GM12878 (cell line): ENCODE data around the gene EPB41L2. TPM values are rescaled to one million over a fixed set of nuclear protein-coding genes. Genes with fewer than 3 reads are reported as not detected.
A peak's percentile ranks its signal among the peaks of the same experiment; 100 is the strongest.

Experiments used
- ASH2L ChIP-seq: fragments of 300-600, 200-600 bp; sonication (generic); IDR thresholded peaks from 2 replicates; pipeline ENCODE4 v1.6.1; 2017; ENCODE audit warnings: low read depth, mild to moderate bottlenecking, borderline replicate concordance
- BCL11A ChIP-seq: IDR thresholded peaks from 2 replicates; pipeline ENCODE4 v1.6.1; 2011; ENCODE audit warnings: low read depth, low read length
- BCL3 ChIP-seq: IDR thresholded peaks from 2 replicates; pipeline ENCODE4 v1.6.1; 2011; ENCODE audit warnings: borderline replicate concordance, low read depth, mild to moderate bottlenecking, moderate library complexity, low read length; ENCODE audit not compliant: insufficient read depth, poor library complexity, severe bottlenecking
- CHD4 ChIP-seq: fragments of 200-600 bp; sonication (generic); IDR thresholded peaks from 2 replicates; pipeline ENCODE4 v1.6.1; 2016; ENCODE audit warnings: mild to moderate bottlenecking
- EED ChIP-seq: sonication (generic); IDR thresholded peaks from 2 replicates; pipeline ENCODE4 v1.6.1; 2016; ENCODE audit warnings: antibody characterized with exemption, low read depth
- HDAC6 ChIP-seq: fragments of 200-600 bp; sonication (generic); IDR thresholded peaks from one replicate; pipeline ENCODE4 v1.8.0; 2017; ENCODE audit warnings: antibody characterized with exemption; ENCODE audit not compliant: unreplicated experiment
- HSF1 ChIP-seq: fragments of 150-350 bp; IDR thresholded peaks from 2 replicates; pipeline ENCODE4 v1.6.1; 2014; ENCODE audit warnings: mild to moderate bottlenecking, low read depth, low read length
- MEF2A ChIP-seq: IDR thresholded peaks from 2 replicates; pipeline ENCODE4 v1.6.1; 2011; ENCODE audit warnings: low read depth, mild to moderate bottlenecking, low read length, moderate library complexity; ENCODE audit not compliant: insufficient read depth
- NFIC ChIP-seq: IDR thresholded peaks from 2 replicates; pipeline ENCODE4 v1.6.1; 2012; ENCODE audit warnings: low read depth, mild to moderate bottlenecking, inconsistent platforms, low read length, moderate library complexity
- NR2C1 ChIP-seq: fragments of 450-650 bp; IDR thresholded peaks from 2 replicates; pipeline ENCODE4 v1.6.1; 2017; ENCODE audit warnings: antibody characterized with exemption, mild to moderate bottlenecking, moderate library complexity
- PBX3 ChIP-seq: IDR thresholded peaks from 2 replicates; pipeline ENCODE4 v1.6.1; 2011; ENCODE audit warnings: mild to moderate bottlenecking, low read depth, low read length, moderate library complexity; ENCODE audit not compliant: insufficient replicate concordance
- SMAD1 ChIP-seq: fragments of 450-650 bp; IDR thresholded peaks from 2 replicates; pipeline ENCODE4 v1.6.1; 2018; ENCODE audit warnings: mild to moderate bottlenecking, low read depth; ENCODE audit not compliant: partially characterized antibody
- SMAD5 ChIP-seq: IDR thresholded peaks from 2 replicates; pipeline ENCODE4 v1.6.1; 2016; ENCODE audit warnings: antibody characterized with exemption, low read depth
- SPI1 ChIP-seq: IDR thresholded peaks from 2 replicates; pipeline ENCODE4 v1.6.1; 2011; ENCODE audit warnings: low read depth, mild to moderate bottlenecking, low read length, moderate library complexity, borderline replicate concordance; ENCODE audit not compliant: insufficient read depth
- SUZ12 ChIP-seq: fragments of 200-600 bp; sonication (generic); IDR thresholded peaks from one replicate; pipeline ENCODE4 v1.6.1; 2018; ENCODE audit warnings: antibody characterized with exemption, mild to moderate bottlenecking; ENCODE audit not compliant: unreplicated experiment
- TARDBP ChIP-seq: IDR thresholded peaks from 2 replicates; pipeline ENCODE4 v1.6.1; 2016; ENCODE audit warnings: borderline replicate concordance
- ZBTB11 ChIP-seq: fragments of 450-650 bp; formaldehyde crosslinking; IDR thresholded peaks from 2 replicates; pipeline ENCODE4 v1.5.0; 2022; ENCODE audit warnings: mild to moderate bottlenecking, missing genetic modification characterization
- ZBTB40 ChIP-seq: fragments of 450-650 bp; IDR thresholded peaks from 2 replicates; pipeline ENCODE4 v1.6.1; 2016; ENCODE audit warnings: mild to moderate bottlenecking, moderate library complexity, borderline replicate concordance
- polyA plus RNA-seq, 11 experiments: library from polyadenylated mRNA; depleted of rRNA in 4 of 11; unstranded in 6 of 11; stranded (reverse) in 5 of 11; fragments of >200 nt; fragmentation: Nextera tagmentation in 4 of 11; fragmentation: Illumina TruSeq in 1 of 11; extraction: Ambion mirVana in 4 of 11; extraction: Trizol in 1 of 11; gene quantifications; 1 replicate in 1 of 11; 2 replicates in 10 of 11; pipeline versions ENCODE4 v1.2.1 to v1.2.3, GENCODE V29; 2011 to 2016; ENCODE audit warnings: inconsistent platforms in 2 of 11, missing spikeins in 2 of 11, low read depth in 1 of 11
- total RNA-seq, 4 experiments: library from RNA; depleted of rRNA in 3 of 4; stranded (reverse); fragments of >200 nt in 3 of 4; fragmentation: Illumina TruSeq in 1 of 4; extraction: Trizol in 1 of 4; gene quantifications; 2 replicates each; pipeline versions ENCODE4 v1.2.1 to v1.2.3, GENCODE V29; 2013 to 2021

EPB41L2 gene
- total and polyA plus RNA-seq, 10 of the 15 experiments (the other 5 are each of a cell fraction or from before 2014, with no cell fraction given) = 7.4 to 41.6 (median 19.0) TPM

GRCh38 chr6:131060311-131060710, 2.7 kb downstream of the EPB41L2 start (continued):
- TF ChIP-seq HSF1 (no peak), NFIC (peak; percentile 37; the same call in 1 of the 2 replicates), SUZ12 (no peak), ZBTB40 (no peak), SMAD5 (no peak), TARDBP (no peak), ZBTB11 (CRISPR knock-in tag) (no peak), PBX3 (no peak), NR2C1 (no peak), BCL3 (no peak), BCL11A (0 out of 2 replicates have a peak, but pooled peaks have one; percentile 24), MEF2A (0 out of 2 replicates have a peak, but pooled peaks have one; percentile 36), EED (no peak; the same call in 1 of the 2 replicates), SPI1 (no peak), SMAD1 (no peak), HDAC6 (no peak), CHD4 (no peak), ASH2L (no peak)
